DMS79 treated with DMSO at 0.1 percent for 48 hours (cell line): Measurements from ENCODE around the gene FARSA.
"Not testable (repeated sequence)": the region's sequence is repeated elsewhere in the genome, so short reads cannot be mapped to it uniquely, and the experiment has no call there.

ENCODE experiments used
- DNase-seq: peaks from one replicate; lab custom pipeline; 2025; lab: John Stamatoyannopoulos, UW

The FARSA gene

DNA sequence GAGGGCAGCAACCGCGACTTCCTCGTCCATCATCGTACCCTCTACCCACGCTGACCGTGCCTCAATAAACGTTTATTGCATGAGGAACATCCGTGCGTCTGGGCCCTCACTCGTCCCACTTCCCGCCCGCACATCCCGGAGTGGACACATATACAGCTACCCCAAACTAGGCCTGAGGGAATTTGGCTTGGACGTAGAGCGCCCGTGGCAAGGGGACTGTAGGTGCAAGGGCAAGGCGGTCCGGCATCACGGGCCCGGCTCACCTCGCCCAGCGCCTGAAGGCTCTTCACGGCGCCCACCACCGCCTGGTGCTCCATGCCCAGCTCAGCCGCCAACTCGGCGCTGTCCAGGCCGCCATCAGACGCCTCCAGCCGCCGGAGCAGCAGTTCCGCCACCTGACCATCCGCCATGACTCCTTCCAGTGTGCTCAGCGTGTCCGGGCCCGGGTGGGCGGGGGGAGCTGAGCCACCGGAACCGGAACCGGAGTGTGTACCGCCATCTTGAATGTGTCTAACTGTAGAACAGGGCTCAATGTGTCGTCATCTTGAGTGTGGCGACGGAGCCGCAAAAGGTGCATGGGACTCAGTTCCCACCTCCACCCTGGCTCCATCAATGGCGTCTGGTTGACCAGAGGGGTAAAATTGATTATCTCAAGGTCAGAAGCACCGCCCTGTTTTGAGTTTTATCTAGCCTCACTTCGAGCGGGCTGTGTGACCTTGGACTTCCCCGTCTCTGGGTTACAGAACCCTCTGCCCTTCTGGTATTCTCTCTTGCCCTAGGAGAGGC lies at the start of gene FARSA:
FARSA (minus strand) TSS at position 425 of the 786 bp plus-strand sequence; CDS start at position 410, 15 bp downstream.
- DNase-seq: peak; percentile 96

DNA sequence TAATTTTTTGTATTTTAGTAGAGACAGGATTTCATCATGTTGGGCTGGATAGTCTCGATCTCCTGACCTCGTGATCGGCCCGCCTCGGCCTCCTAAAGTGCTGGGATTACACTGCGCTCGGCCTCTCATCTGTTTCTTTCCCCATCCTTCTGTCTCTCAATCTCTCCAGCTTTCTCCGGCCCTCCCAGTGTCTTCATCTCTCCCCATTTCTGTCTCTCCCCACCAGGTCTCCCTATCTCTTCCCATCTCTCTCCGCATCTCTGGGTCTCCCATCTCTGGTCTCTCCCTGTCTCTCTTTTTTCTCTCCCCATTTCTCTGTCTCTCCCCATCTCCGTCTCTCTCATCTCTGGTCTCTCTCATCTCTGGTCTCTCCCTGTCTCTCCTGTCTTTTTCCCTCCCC lies 49.6 kb upstream of the FARSA start:
- DNase-seq: peak; percentile 64

DNA sequence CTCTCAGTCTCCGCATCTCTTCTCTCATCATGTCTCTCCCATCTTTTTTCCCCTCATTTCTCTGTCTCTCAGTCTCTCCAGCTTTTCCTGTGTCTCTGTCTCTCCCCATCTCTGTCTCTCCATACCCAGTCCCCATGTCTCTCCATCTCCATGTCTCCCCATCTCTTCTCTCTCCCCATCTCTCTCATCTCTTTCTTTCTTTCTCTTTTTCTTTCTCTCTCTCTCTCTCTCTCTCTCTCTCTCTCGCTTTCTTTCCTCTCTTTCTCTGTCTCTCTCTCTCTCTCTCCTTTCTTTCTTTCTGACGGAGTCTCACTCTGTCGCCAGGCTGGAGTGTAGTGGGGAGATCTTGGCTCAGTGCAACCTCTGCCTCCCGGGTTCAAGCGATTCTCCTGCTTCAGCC lies 49.1 kb upstream of the FARSA start:
- no peak for DNase-seq

DNA sequence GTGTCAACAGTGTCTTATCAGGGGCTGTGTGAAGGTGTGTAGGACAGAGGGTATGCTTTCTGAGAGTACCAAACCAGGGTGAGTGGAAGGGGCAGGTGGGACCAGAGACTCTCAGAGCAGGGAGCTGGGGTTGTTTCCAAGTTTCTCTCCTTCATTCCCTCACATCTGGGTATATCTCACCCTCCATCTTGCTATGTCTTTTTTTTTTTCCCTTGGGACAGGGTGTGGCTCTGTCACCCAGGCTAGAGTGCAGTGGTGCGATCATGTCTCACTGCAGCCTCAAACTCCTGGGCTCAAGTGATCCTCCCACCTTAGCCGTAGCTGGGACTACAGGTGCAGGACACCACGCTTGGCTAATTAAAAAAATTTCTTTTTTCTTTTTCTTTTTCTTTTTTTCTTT lies 46.5 kb upstream of the FARSA start:
- no peak for DNase-seq

DNA sequence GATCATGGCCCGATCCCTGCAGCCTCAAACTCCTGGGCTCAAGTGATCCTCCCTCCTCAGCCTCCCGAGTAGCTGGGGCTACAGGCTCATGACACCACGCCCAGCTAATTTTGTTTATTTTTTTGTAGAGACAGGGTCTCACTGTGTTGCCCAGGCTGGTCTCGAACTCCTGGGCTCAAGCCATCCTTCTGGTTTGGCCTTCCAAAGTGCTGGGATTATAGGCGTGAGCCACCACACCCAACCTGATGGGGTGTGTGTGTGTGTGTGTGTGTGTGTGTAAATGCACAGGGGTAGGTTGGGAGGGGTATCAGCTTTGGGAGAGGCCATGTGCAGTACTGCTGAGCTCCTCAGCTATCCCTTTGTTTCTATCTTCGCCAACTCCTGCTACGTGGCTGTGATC lies 42.6 kb upstream of the FARSA start:
- DNase-seq: not testable (repeated sequence)

DNA sequence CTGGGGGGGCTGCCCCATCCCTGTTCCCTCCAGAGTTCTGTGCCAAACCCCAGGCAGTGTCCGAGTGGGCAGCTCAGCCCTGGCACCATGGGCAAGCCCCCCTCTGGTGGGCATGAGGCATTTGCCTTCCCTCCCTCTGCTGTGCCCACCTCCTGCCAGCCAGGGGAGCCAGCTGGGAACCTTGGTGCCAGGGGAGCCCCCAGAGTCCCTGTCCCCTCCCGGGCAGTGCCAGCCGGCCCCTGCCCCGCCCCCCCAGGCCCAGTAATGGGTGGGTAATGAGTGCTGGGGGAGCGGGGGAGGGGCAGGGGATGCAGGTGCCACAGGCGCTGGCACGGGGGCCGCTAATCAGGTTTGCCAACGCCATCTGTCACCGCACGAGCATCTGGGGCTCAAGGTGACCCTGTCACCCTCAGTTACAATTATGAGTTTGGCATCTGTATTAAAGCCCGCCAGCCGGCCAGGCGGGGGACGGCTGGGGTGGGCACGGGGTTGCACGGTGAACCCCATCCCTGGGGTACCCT lies 41.8 kb upstream of the FARSA start:
- DNase-seq: no peak

DNA sequence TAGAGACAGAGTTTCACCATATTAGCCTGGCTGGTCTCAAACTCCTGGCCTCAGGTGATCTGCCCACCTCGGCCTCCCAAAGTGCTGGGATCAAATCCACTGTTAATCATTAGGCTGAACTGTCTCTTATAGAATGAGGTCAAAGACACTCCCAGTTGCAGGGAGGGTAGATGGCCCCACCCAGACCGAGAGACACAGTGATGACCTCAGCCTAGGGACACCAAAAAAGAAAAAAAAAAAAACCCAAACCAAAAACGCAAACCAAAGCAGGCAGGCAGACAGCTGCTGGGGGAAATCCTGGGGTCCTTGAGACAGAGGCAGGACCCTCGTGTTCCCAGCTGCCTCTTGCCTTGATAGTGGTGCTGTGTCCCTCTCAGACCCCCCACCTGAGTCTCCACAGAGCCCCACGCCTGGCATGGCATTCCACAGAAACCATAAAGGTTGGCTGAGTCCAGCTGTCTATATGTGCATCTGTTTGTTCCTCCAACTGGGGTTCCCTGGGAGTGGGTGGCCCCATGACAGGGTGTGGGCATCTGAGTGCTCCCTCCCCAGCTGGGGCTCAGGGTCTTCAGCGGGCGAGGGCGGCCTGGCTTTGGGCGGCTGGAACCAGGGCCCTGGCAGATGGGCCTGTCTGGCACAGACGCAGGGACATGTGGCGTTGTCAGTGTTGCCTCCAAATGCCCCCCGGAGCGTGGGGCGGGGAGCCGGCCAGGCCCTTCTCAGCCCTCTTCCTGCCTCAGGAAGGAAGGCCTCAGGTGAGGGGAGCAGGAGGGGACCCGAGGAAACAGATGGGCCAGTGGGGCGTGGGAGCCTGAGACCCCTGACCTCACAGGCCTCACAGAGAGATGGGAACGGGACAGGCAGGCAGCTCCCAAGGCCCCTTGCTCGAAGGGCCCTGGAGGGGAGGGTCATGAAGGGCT lies 41.0 kb upstream of the FARSA start:
- DNase-seq: no peak

DNA sequence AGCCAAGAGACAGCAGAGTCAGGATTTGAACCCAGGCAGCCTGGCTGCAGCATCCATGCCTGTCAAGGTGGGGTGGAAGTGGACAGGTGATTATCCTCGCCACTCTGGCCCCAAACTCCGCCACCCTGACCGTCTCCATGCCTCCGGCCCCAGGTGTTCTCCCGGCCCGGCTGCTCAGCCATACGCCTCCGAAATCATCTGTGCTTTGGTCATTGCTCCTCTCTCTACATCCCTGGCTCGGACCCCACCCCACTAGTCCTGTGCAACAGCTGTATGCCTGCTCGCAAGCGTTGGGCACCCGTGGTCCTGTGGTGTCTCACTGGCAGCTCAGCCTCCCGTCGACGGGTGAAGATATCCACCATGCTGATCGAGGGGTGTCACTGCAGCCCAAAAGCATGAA lies 39.7 kb upstream of the FARSA start:
- no peak for DNase-seq

DNA sequence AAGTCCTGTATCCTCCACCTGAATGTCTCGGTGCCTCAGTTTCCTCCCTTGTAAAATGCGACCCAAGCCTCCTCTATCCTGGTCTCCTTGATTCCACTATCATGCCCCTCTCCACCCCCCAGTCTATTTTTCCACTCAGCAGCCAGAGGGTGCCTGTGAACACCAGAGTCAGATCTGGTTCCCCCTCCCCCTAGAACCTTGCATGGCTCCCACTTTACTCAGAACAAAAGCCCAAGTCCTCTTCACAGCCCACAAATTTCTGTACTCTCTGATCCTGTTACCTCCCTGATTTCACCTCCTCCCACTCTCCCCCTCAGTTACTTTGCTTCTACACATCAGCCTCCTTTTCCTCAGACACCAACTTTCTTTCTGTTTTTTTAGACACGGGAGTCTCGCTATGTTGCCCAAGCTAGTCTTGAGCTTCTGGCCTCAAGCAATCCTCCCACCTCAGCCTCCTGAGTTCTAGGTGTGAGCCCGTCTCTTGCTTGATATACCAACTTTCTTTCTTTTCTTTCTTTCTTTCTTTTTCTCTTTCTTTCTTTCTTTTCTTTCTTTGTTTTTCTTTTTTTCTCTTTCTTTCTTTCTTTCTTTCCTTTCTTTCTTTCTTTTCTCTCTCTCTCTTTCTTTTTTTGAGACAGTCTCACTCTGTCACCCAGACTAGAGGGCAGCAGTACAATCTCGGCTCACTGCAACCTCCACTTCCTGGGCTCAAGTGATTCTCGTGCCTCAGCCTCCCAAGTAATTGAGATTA lies 36.7 kb upstream of the FARSA start:
- no peak for DNase-seq

DNA sequence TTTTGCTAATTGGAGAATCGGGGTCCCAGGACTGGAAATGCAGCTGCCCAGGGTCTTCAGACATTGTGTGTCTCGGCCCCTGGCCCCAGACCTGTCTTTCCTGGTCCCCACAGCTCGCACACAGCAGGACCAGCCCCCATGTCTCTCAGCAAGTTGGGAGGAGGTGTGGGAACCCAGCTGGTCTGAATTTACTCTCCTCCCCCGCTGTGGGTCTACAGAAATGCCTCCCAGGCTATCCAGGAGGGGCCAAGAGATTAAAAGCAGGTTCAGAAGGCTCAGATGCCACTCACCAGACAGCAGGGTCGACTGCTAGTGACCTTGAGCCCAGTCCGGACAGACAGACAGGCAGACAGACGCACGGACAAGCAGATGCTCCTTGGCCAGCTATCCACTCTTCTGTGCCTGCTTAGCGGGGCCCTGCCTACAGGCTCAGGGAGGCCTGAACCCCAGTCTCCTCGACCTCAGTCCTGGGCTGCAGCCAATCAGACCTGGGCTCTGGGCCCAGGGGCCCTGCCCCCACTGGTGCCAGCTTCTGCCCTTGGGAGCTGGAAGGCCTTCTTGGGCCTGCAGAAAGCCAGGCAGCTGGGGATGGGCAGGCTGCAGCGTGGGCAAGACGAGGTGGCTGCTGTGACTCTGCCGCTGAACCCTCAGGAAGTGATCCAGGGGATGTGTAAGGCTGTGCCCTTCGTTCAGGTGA lies 35.9 kb upstream of the FARSA start, which contains the start of gene DAND5:
DAND5 (plus strand) TSS at position 285 of the 697 bp plus-strand sequence; CDS start at position 370, 85 bp downstream.
- DNase-seq: no peak

DNA sequence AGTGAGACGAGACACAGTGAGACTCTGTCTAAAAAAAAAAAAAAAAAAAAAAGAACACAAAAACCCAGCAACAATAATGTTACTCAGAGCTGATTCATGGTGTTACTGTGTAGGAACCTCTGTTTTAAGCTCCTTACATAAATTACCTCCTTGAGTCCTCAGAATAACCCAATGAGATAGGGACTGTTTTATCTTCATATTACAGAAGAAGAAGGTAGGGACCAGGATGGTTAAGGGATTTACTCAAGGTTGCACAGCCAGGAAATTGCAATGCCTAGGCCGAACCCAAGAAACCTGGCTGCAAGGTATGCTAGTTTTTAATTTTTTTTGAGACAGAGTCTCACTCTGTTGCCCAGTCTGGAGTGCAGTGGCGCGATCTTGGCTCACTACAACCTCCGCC lies 34.4 kb upstream of the FARSA start:
- DNase-seq: no peak

DNA sequence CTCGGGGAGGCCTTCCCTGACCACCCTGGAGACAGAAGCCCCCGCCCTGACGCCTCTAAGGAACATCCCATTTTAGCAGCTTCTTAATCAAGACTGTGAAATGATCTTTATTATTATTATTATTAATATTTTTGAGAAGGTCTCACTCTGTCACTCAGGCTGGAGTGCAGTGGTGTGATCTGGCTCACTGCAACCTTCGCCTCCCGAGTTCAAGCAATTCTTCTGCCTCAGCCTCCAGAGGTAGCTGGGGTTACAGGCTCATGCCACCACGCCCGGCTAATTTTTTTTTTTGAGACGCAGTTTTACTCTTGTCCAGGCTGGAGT lies 32.3 kb upstream of the FARSA start:
- no peak for DNase-seq

DNA sequence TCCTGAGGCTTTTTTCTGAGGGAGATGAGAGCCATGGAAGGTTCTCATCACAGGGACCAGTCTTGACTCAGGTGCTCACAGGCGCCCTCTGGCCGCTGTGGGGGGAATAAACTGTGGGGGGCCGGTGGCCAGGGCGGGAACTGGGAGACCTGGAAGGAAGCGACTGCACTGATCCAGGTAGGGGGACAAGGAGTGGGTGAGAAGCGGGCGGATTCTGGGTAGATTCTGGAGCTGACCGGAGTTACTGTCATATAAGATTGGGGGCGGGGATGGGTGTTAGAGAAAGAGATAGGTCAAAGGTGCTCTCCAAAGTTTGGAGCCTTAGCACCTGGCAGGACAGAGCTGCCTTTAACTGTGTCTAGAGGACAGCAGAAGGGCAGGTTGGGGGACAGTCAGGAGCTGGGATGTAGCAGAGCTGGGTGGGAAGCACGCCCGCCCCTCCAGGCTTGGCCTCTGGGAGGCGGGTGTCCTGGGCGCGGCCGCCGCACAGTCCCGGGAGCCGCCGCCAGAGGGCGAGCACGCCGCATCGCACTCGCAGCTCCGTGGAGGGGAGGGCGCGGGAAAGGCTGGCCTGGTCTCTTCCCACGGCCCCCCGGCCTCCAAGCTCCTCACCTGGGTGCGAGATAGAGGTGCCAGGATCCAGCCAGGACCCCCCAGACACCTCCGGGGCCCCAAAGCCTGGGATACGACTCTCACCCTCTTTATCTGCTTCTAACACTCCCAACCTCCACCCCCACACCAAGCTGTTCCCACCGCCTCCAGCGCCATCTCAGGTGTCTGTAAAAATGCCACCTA lies 31.7 kb upstream of the FARSA start:
- DNase-seq: peak; percentile 93

DNA sequence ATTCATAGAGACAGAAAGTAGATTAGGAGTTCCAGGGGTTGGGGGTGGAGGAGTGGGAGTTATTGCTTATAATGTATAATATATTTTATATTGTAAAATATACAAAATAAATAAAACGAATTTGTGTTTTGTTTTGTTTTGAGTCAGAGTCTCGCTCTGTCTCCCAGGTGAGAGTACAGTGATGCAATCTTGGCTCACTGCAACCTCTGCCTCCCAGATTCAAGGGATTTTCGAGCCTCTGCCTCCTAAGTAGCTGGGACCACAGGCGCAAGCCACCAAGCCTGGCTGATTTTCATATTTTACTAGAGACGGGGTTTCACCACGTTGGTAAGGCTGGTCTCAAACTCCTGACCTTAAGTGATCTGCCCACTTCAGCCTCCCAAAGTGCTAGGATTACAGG lies 26.0 kb upstream of the FARSA start:
- DNase-seq: no peak

DNA sequence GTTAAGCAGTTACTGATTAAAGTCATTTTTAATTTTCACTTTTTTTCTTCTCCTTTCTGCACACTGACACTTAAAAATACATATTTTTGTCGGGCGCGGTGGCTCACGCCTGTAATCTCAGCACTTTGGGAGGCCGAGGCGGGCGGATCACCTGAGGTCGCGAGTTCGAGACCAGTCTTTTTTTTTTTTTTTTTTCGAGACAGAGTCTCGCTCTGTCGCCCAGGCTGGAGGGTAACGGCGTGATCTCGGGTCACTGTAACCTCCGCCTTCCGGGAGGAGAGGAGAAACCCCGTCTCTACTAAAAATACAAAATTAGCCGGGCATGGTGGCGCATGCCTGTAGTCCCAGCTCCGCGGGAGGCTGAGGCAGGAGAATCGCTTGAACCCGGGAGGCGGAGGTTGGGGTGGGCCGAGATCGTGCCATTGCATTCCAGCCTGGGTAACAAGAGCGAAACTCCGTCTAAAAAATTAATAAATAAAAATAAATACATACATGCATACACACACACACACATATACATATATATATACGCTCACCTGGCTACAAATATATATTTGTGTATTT lies 24.0 kb upstream of the FARSA start:
- DNase-seq: not testable (repeated sequence)

DNA sequence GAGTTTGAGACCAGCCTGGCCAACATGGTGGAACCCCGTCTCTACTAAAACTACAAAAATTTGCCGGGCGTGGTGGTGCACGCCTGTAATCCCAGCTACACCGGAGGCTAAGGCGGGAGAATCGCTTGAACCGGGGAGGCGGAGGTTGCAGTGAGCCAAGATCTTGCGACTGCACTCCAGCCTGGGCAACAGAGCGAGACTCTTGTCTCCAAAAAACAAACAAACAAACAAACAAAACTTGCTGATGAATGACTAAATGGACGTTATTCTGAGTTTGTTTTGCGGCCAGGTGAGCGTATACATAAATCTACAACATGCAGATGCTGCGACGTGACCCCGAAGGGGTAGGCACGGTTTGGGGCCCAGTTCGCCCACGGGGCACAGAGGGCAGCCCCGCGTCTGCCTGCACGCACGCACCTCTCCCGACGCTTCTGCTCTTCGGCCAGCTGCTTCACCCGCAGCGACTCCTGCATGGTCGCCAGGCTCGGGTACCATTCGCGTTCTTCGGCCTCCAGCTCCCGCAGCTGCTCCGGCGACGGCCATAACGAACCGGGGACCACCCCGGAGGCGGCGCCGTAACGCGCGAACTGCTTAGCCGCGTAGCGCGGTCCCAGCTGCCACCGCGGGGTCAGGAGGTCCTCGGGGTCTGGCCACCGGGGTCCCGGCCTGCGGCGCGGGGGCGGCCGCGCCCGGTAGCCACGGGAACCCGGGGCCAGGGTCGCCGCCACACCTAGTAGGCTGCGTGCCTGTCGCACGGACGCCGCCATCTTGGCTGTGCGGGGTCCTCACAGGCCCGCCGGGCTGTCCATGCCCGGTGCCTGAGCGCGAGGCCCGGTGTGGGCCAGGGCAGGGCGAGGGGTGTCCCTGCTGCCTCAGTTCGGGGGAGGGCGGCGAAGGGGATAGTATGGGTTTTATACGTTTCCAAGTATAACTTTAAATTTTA lies 23.2 kb upstream of the FARSA start, which contains the start of gene GADD45GIP1:
GADD45GIP1 (minus strand) TSS at position 778 of the 943 bp plus-strand sequence; CDS start at position 767, 11 bp downstream.
- DNase-seq: peak; percentile 77

DNA sequence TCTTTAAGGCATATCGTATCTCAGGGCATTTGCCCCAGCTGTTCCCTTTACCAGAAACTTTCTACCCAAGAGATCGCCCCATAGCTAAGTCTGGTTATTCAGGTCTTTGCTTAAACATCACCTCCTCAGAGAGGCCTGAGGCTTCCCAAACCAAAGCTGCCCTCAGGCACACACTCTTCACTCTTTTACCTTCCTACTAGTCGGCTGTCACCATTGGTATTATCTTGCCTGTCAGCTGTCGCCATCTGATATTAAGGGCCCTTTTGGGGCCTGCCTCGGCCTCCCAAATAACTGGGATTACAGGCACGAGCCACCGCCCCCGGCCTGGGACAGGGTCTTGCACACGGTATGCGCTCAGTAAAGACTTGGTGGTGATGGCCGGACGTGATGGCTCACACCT lies 22.5 kb upstream of the FARSA start:
- no peak for DNase-seq

DNA sequence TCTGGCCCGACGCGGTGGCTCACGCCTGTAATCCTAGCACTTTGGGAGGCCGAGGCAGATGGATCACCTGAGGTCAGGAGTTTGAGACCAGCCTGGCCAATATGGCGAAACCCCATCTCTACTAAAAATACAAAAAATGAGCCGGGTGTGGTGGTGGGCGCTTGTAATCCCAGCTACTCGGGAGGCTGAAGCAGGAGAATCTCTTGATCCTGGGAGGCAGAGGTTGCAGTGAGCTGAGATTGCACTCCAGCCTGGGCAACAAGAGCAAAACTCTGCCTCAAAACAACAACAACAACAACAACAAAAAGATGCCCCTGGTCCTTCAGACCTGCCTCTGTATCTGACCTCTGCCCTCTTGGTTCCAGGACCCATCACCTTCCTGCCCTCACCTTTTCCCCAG lies 22.1 kb upstream of the FARSA start:
- not testable (repeated sequence) for DNase-seq

DNA sequence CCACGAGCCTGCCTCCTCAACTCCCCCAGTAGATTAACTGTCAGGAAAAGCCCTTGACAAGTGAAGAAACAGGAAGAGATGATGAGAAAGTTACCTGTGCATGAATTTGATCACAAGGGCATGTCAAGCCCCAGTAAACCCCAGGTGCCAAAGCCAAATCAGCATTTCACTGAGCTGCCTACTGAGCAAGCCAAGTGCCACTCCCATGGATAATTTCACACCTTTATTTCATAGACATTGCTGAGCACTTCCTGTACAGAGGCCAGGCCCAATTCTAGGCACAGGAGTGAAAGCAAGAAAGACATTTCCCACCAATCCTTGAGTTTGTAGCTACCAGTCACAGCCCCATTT lies 21.1 kb upstream of the FARSA start:
- DNase-seq: peak; percentile 21
